ENCODE results near the gene CKAP4.

GRCh38 chr12:106235770-106236169, 12.1 kb downstream of the CKAP4 start:
- TF ChIP-seq ATF3 (IDR thresholded peaks at IDR 0.05) (no peak), ATF3 (CRISPR knock-in tag; conservative IDR thresholded peaks at IDR 0.05) (no peak), SP2 (IDR thresholded peaks at IDR 0.05; ENCODE audit: extremely low read depth, low read depth, low read length, poor library complexity, severe bottlenecking) (no peak), FOXM1 (IDR thresholded peaks at IDR 0.05; ENCODE audit: low read depth) (no peak), FOXM1 (CRISPR knock-in tag; IDR thresholded peaks at IDR 0.05; ENCODE audit: low read depth) (no peak), ESRRA (IDR thresholded peaks at IDR 0.05; ENCODE audit: borderline replicate concordance, low read depth) (no peak), CTCF (IDR thresholded peaks at IDR 0.05 in 2 of 3, conservative IDR thresholded peaks at IDR 0.05 in 1 of 3; ENCODE audit: insufficient read depth in 2 of 3, low read depth in 1 of 3, low read length in 3 of 3) (no peak), PBX2 (CRISPR knock-in tag; IDR thresholded peaks at IDR 0.05; ENCODE audit: low read depth) (no peak), PBX2 (tag; conservative IDR thresholded peaks at IDR 0.05; ENCODE audit: low read depth) (no peak), GABPA (tag; conservative IDR thresholded peaks at IDR 0.05; ENCODE audit: low read depth) (no peak), NFRKB (IDR thresholded peaks at IDR 0.05; ENCODE audit: low read depth) (no peak), POLR2A (conservative IDR thresholded peaks at IDR 0.05) (no peak)

Data from K562 (cell line).